Measurements from ENCODE around the gene ATP10A. TPM values are rescaled to one million over a fixed set of nuclear protein-coding genes. Genes with fewer than 3 reads are reported as not detected.

The ATP10A gene
- total and polyA plus RNA-seq, 3 experiments from 2014 or later = 8.2 to 28.9 (median 24.0) TPM

DNA sequence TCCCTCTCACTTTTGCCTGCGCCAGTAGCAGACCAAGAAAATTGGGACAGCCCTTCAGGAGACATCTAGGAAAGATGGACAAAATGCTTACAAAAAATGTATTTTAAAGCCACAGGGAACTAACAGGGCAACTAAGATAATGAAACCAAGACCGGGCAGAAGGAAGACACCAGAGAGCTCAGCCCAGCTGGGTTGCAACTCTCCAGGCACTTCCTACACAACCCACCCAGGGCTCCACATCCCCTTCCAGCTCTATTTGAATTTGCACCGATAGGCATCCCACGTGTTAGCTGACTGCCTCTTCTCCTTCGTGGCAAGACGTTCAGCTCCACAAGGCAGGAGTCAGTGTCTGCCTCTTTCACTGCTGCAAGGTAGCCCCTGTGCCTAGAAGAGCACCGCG, 6.6 kb upstream of the ATP10A start:
- peaks cover 0 to 4% of the 10 kb centered on the region in 2 donors for H3K27me3 Mint-ChIP-seq
- H3K4me3 Mint-ChIP-seq = no peak overlapping the region
- Histone ChIP-seq H3K27ac (ENCODE audit: low read depth, low read length) (no peak overlapping the region), H3K27me3 (ENCODE audit: insufficient read depth, low read length, poor library complexity, severe bottlenecking) (no peaks in the 10 kb centered on the region), H3K9me3 (ENCODE audit: low read length) (no peaks in the 10 kb centered on the region), H3K36me3 (ENCODE audit: insufficient read depth, low read length) (no peaks in the 10 kb centered on the region), H3K4me3 (ENCODE audit: low read length) (no peak overlapping the region), H3K4me1 (ENCODE audit: insufficient read depth, low read length) (no peaks in the 10 kb centered on the region)
- peaks cover 4 to 11% (median 5%) of the 10 kb centered on the region in 3 donors for H3K4me1 Mint-ChIP-seq
- H3K27ac Mint-ChIP-seq = no peak overlapping the region
- H3K36me3 Mint-ChIP-seq = no peaks in the 10 kb centered on the region
- CTCF ChIA-PET = interaction anchor here (1.4 kb wide), 1 partner anchor 86 kb away, joined by 3 read pairs; no protein-coding TSS in a partner anchor
- POLR2A ChIA-PET = no interaction called here
- no peaks in the 10 kb centered on the region for H3K9me3 Mint-ChIP-seq
- no peak for DNase-seq

- Mint-ChIP-seq H3K9me3 (no peaks in the 10 kb centered on the region), H3K27ac (peak overlapping the region in 1 of 8 donors; percentile 20), H3K27me3 (peaks cover 0 to 4% of the 10 kb centered on the region in 2 donors), H3K4me3 (peak overlapping the region in 1 of 7 donors; percentile 48), H3K4me1 (peaks cover 9 to 17% (median 11%) of the 10 kb centered on the region in 3 donors), H3K36me3 (peaks cover 0 to 7% (median 0%) of the 10 kb centered on the region in 3 donors)
- Histone ChIP-seq H3K4me3 (ENCODE audit: low read length) (no peak overlapping the region), H3K36me3 (ENCODE audit: insufficient read depth, low read length) (no peaks in the 10 kb centered on the region), H3K9me3 (ENCODE audit: low read length) (no peaks in the 10 kb centered on the region), H3K27me3 (ENCODE audit: insufficient read depth, low read length, poor library complexity, severe bottlenecking) (no peaks in the 10 kb centered on the region), H3K4me1 (ENCODE audit: insufficient read depth, low read length) (no peaks in the 10 kb centered on the region), H3K27ac (ENCODE audit: low read depth, low read length) (no peak overlapping the region)
- POLR2A ChIA-PET = no interaction called here
- CTCF ChIA-PET = no interaction called here
- DNase-seq = no peak
These were observed 3.7 kb upstream of the ATP10A start for GRCh38 chr15:25866874-25867273.

DNA sequence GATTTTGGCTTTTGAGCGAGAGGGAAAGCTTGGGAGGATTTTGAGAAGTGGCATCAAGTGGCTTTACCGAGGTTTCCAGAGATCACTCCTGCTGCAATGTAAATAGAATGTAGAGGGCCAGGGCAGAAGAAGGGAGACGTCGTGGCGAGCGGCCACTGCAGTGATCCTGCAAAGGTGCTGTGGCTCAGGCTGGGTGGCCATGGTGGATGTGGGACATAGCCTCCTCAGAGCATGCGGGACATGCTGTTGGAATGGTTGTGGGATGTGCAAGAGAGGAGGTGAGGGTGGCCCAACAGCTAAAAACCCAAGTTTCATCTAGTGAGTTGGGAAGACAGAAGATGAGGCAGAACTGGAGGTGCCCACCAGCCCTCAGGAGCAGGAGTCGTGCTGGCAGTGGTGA, 3.1 kb upstream of the ATP10A start:
- Histone ChIP-seq H3K4me3 (ENCODE audit: low read length) (no peak overlapping the region), H3K9me3 (ENCODE audit: low read length) (no peaks in the 10 kb centered on the region), H3K36me3 (ENCODE audit: insufficient read depth, low read length) (no peaks in the 10 kb centered on the region), H3K27me3 (ENCODE audit: insufficient read depth, low read length, poor library complexity, severe bottlenecking) (no peaks in the 10 kb centered on the region), H3K27ac (ENCODE audit: low read depth, low read length) (no peak overlapping the region), H3K4me1 (ENCODE audit: insufficient read depth, low read length) (no peaks in the 10 kb centered on the region)
- ChIA-PET POLR2A (no interaction called here), CTCF (interaction anchor here (0.6 kb wide), 1 partner anchor 19 kb away, joined by 3 read pairs; no protein-coding TSS in a partner anchor)
- Mint-ChIP-seq H3K4me1 (peaks cover 15 to 23% (median 16%) of the 10 kb centered on the region in 3 donors), H3K9me3 (peaks cover 0 to 3% (median 0%) of the 10 kb centered on the region in 5 donors), H3K27me3 (peaks cover 0 to 4% of the 10 kb centered on the region in 2 donors), H3K36me3 (peaks cover 0 to 14% (median 0%) of the 10 kb centered on the region in 3 donors), H3K27ac (peak overlapping the region in 1 of 8 donors; percentile 92), H3K4me3 (peak overlapping the region in 1 of 7 donors; percentile 48)
- no peak for DNase-seq

DNA sequence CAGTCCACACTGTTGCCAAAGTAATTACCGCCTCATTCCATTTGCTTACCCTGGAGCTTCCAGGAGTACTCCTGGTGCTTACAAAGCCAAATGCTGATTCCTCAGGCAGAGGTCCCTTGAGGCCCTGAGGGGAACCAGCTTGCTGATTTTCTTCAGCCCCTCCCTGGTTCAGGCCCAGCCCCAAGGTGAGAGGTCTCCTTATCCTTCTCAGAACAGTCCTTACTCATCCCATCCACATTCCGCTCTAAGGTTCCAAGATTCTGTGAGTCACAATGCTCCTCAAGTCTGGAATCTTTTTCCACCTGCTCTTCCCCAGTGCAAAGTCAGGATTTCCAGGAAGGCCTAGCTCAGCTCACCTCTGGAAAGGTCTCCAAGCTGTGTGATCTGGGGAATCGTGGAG, 1.8 kb upstream of the ATP10A start:
- H3K27ac ChIP-seq (ENCODE audit: low read depth, low read length) = no peak overlapping the region
- DNase-seq = no peak
- peaks cover 0 to 20% (median 0%) of the 10 kb centered on the region in 3 donors for H3K36me3 Mint-ChIP-seq
- H3K27ac Mint-ChIP-seq = peak overlapping the region in 4 of 8 donors; percentile 27 to 89 (median 62)
- H3K36me3 ChIP-seq (ENCODE audit: insufficient read depth, low read length) = no peaks in the 10 kb centered on the region
- peak overlapping the region; percentile 41 to 90 (median 85) for H3K4me3 Mint-ChIP-seq
- ChIA-PET CTCF (no interaction called here), POLR2A (no interaction called here)
- no peaks in the 10 kb centered on the region for H3K9me3 ChIP-seq (ENCODE audit: low read length)
- no peak overlapping the region for H3K4me3 ChIP-seq (ENCODE audit: low read length)
- peaks cover 11% of the 10 kb centered on the region for H3K4me1 ChIP-seq (ENCODE audit: insufficient read depth, low read length)
- H3K9me3 Mint-ChIP-seq = peaks cover 0 to 3% (median 0%) of the 10 kb centered on the region in 5 donors
- peaks cover 27 to 36% (median 29%) of the 10 kb centered on the region in 3 donors for H3K4me1 Mint-ChIP-seq
- H3K27me3 ChIP-seq (ENCODE audit: insufficient read depth, low read length, poor library complexity, severe bottlenecking) = no peaks in the 10 kb centered on the region
- peaks cover 0 to 4% of the 10 kb centered on the region in 2 donors for H3K27me3 Mint-ChIP-seq

- peak overlapping the region in 5 of 8 donors; percentile 28 to 85 (median 51) for H3K27ac Mint-ChIP-seq
- H3K4me3 Mint-ChIP-seq = peak overlapping the region; percentile 76 to 90 (median 85)
- ChIA-PET POLR2A (no interaction called here), CTCF (interaction anchor here (1.3 kb wide), 1 partner anchor 21 kb away, joined by 3 read pairs; no protein-coding TSS in a partner anchor)
- H3K9me3 ChIP-seq (ENCODE audit: low read length) = no peaks in the 10 kb centered on the region
- peaks cover 20% of the 10 kb centered on the region for H3K4me1 ChIP-seq (ENCODE audit: insufficient read depth, low read length)
- H3K27me3 ChIP-seq (ENCODE audit: insufficient read depth, low read length, poor library complexity, severe bottlenecking) = no peaks in the 10 kb centered on the region
- no peaks in the 10 kb centered on the region for H3K36me3 ChIP-seq (ENCODE audit: insufficient read depth, low read length)
- H3K4me3 ChIP-seq (ENCODE audit: low read length) = peak overlapping the region; percentile 53
- H3K4me1 Mint-ChIP-seq = peaks cover 31 to 37% (median 34%) of the 10 kb centered on the region in 3 donors
- no peak overlapping the region for H3K27ac ChIP-seq (ENCODE audit: low read depth, low read length)
- peaks cover 0 to 20% (median 0%) of the 10 kb centered on the region in 3 donors for H3K36me3 Mint-ChIP-seq
- DNase-seq = no peak
- H3K9me3 Mint-ChIP-seq = peaks cover 0 to 3% (median 0%) of the 10 kb centered on the region in 5 donors
- H3K27me3 Mint-ChIP-seq = peaks cover 0 to 4% of the 10 kb centered on the region in 2 donors
These were observed 947 bp upstream of the ATP10A start for GRCh38 chr15:25863968-25864580.

GRCh38 chr15:25862472-25863110, 536 bp downstream of the ATP10A start:
- ChIA-PET CTCF (interaction anchor here (0.7 to 4.3 kb wide), 7 partner anchors 9 to 79 kb away, joined by 3 to 31 read pairs (median 4); no protein-coding TSS in a partner anchor), POLR2A (interaction anchor here (1.1 to 2.7 kb wide), 3 partner anchors 15 to 39 kb away, joined by 3 to 11 read pairs (median 3); no protein-coding TSS in a partner anchor)
- peak overlapping the region; percentile 77 for H3K4me3 ChIP-seq (ENCODE audit: low read length)
- Mint-ChIP-seq H3K36me3 (peaks cover 0 to 28% (median 0%) of the 10 kb centered on the region in 3 donors), H3K27ac (peak overlapping the region; percentile 77 to 99 (median 96)), H3K27me3 (peaks cover 0 to 4% of the 10 kb centered on the region in 2 donors), H3K4me3 (peak overlapping the region; percentile 88 to 99 (median 94)), H3K9me3 (peaks cover 0 to 3% (median 0%) of the 10 kb centered on the region in 5 donors), H3K4me1 (peaks cover 41 to 52% (median 45%) of the 10 kb centered on the region in 3 donors)
- peak overlapping the region; percentile 48 for H3K27ac ChIP-seq (ENCODE audit: low read depth, low read length)
- no peaks in the 10 kb centered on the region for H3K36me3 ChIP-seq (ENCODE audit: insufficient read depth, low read length)
- no peaks in the 10 kb centered on the region for H3K9me3 ChIP-seq (ENCODE audit: low read length)
- peaks cover 34% of the 10 kb centered on the region for H3K4me1 ChIP-seq (ENCODE audit: insufficient read depth, low read length)
- no peaks in the 10 kb centered on the region for H3K27me3 ChIP-seq (ENCODE audit: insufficient read depth, low read length, poor library complexity, severe bottlenecking)
- peak in 3 of 5 donors; percentile 56 to 69 (median 67) for DNase-seq

DNA sequence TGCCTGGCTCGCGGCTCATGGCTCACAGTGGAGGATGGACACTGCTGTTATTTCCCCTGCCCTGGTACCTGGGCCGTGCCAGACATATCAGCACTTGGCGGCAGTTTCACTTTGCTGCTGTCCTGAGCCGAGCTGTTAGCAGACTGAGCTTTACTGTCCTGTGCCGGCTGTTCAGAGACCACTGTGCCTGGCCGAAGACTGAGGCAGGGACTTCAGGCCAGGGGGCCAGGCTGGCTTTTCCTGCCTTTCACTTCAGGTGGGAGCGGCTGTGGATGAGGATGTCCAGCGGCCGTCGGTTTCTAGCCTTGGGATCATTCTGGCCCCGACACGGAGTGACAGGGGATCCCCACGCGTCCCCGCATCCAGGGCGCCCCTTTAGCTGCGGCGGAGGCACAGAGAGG, 1.1 kb downstream of the ATP10A start:
- Histone ChIP-seq H3K36me3 (ENCODE audit: insufficient read depth, low read length) (no peaks in the 10 kb centered on the region), H3K9me3 (ENCODE audit: low read length) (no peaks in the 10 kb centered on the region), H3K4me3 (ENCODE audit: low read length) (peak overlapping the region; percentile 77), H3K27me3 (ENCODE audit: insufficient read depth, low read length, poor library complexity, severe bottlenecking) (no peaks in the 10 kb centered on the region), H3K27ac (ENCODE audit: low read depth, low read length) (peak overlapping the region; percentile 48), H3K4me1 (ENCODE audit: insufficient read depth, low read length) (peaks cover 36% of the 10 kb centered on the region)
- Mint-ChIP-seq H3K27me3 (peaks cover 0 to 4% of the 10 kb centered on the region in 2 donors), H3K4me3 (peak overlapping the region; percentile 88 to 99 (median 94)), H3K36me3 (peaks cover 0 to 28% (median 0%) of the 10 kb centered on the region in 3 donors), H3K27ac (peak overlapping the region; percentile 93 to 99 (median 96)), H3K9me3 (peaks cover 0 to 3% (median 0%) of the 10 kb centered on the region in 5 donors), H3K4me1 (peaks cover 44 to 57% (median 48%) of the 10 kb centered on the region in 3 donors)
- peak in 1 of 5 donors; percentile 48 for DNase-seq
- POLR2A ChIA-PET = interaction anchor here (0.8 to 2.7 kb wide), 5 partner anchors 15 to 76 kb away, joined by 3 to 11 read pairs (median 3); no protein-coding TSS in a partner anchor
- CTCF ChIA-PET = interaction anchor here (1.0 to 4.3 kb wide), 6 partner anchors 8 to 78 kb away, joined by 3 to 31 read pairs (median 4); no protein-coding TSS in a partner anchor
